WTC11 (cell line): ENCODE measurements around the gene PRAC2. TPM values are rescaled to one million over a fixed set of nuclear protein-coding genes. Genes with fewer than 3 reads are reported as not detected.

Experiments
- ATAC-seq: fragments of 200-7000 bp; cut with Tn5 transposase; 2 replicates; pipeline ENCODE4 v1.10.0; 2021; ENCODE audit warnings: mild to moderate bottlenecking, moderate library complexity
- CTCF ChIA-PET: fragments of 300-600 bp; sonication (Branson Sonifier 250); formaldehyde crosslinking; loops from one replicate; lab custom pipeline; 2021; ENCODE audit warnings: antibody characterized with exemption; lab: Charles Lee
- POLR2A ChIA-PET: fragments of 350-600 bp; sonication (Branson Sonifier 250); formaldehyde crosslinking; loops from one replicate; lab custom pipeline; 2021; ENCODE audit warnings: antibody characterized with exemption; lab: Charles Lee
- DNase-seq: peaks from one replicate; pipeline ENCODE4 v3.0.0; 2021; ENCODE audit warnings: low spot score
- H3K27ac Mint-ChIP-seq: 2 replicates; pipeline ENCODE4 v1.8.0; 2021; ENCODE audit warnings: mixed read lengths
- H3K27me3 Mint-ChIP-seq: 2 replicates; pipeline ENCODE4 v1.8.0; 2021; ENCODE audit warnings: low read depth, mild to moderate bottlenecking, moderate library complexity, mixed read lengths
- H3K36me3 Mint-ChIP-seq: 2 replicates; pipeline ENCODE4 v1.8.0; 2021; ENCODE audit warnings: mixed read lengths
- H3K4me1 Mint-ChIP-seq: 2 replicates; pipeline ENCODE4 v1.8.0; 2022; ENCODE audit warnings: mixed read lengths
- H3K4me3 Mint-ChIP-seq: 2 replicates; pipeline ENCODE4 v1.8.0; 2021; ENCODE audit warnings: mild to moderate bottlenecking, moderate library complexity, mixed read lengths
- H3K9me3 Mint-ChIP-seq: 2 replicates; pipeline ENCODE4 v1.8.0; 2021; ENCODE audit warnings: mixed read lengths
- CREM ChIP-seq: sonication (generic); formaldehyde crosslinking; IDR thresholded peaks from 2 replicates; pipeline ENCODE4 v1.8.1; 2022; ENCODE audit warnings: mild to moderate bottlenecking, missing genetic modification reagents, moderate library complexity
- EMX1 ChIP-seq: fragments of 250-450 bp; sonication (Bioruptor Pico); IDR thresholded peaks from 2 replicates; pipeline ENCODE4 v1.8.0; 2021; ENCODE audit warnings: mild to moderate bottlenecking
- GABPB1 ChIP-seq: sonication (generic); formaldehyde crosslinking; IDR thresholded peaks from 2 replicates; pipeline ENCODE4 v1.8.1; 2023; ENCODE audit warnings: mild to moderate bottlenecking, missing genetic modification reagents
- GRHL2 ChIP-seq: fragments of 250-450 bp; sonication (Bioruptor Pico); IDR thresholded peaks from 2 replicates; pipeline ENCODE4 v1.8.0; 2022; ENCODE audit warnings: mild to moderate bottlenecking, moderate library complexity; ENCODE audit not compliant: insufficient replicate concordance, severe bottlenecking
- IRF2 ChIP-seq: sonication (generic); formaldehyde crosslinking; IDR thresholded peaks from 2 replicates; pipeline ENCODE4 v1.8.0; 2022; ENCODE audit warnings: low read depth, missing genetic modification reagents, borderline replicate concordance
- JAZF1 ChIP-seq: fragments of 250-450 bp; sonication (Bioruptor Pico); IDR thresholded peaks from 2 replicates; pipeline ENCODE4 v1.9.0; 2021; ENCODE audit warnings: moderate library complexity, mild to moderate bottlenecking, inconsistent platforms
- JUN ChIP-seq: sonication (generic); formaldehyde crosslinking; IDR thresholded peaks from 2 replicates; pipeline ENCODE4 v1.8.0; 2023; ENCODE audit warnings: mild to moderate bottlenecking, missing genetic modification reagents
- MXD4 ChIP-seq: fragments of 250-450 bp; sonication (Bioruptor Pico); IDR thresholded peaks from 2 replicates; pipeline ENCODE4 v1.8.0; 2021; ENCODE audit warnings: mild to moderate bottlenecking, moderate library complexity, borderline replicate concordance
- MYBL2 ChIP-seq: sonication (generic); formaldehyde crosslinking; IDR thresholded peaks from 2 replicates; pipeline ENCODE4 v1.8.1; 2023; ENCODE audit warnings: mild to moderate bottlenecking, moderate library complexity, missing genetic modification reagents
- RELA ChIP-seq: sonication (generic); formaldehyde crosslinking; IDR thresholded peaks from 2 replicates; pipeline ENCODE4 v1.8.1; 2022; ENCODE audit warnings: missing genetic modification reagents, mild to moderate bottlenecking, borderline replicate concordance
- TP53 ChIP-seq: sonication (generic); formaldehyde crosslinking; IDR thresholded peaks from 2 replicates; pipeline ENCODE4 v1.8.1; 2023; ENCODE audit warnings: mild to moderate bottlenecking, missing genetic modification reagents
- USF2 ChIP-seq: sonication (generic); formaldehyde crosslinking; IDR thresholded peaks from 2 replicates; pipeline ENCODE4 v1.8.1; 2023; ENCODE audit warnings: mild to moderate bottlenecking, missing genetic modification reagents, moderate library complexity
- ZNF138 ChIP-seq: sonication (generic); formaldehyde crosslinking; conservative IDR thresholded peaks from 2 replicates; pipeline ENCODE4 v1.8.1; 2022; ENCODE audit warnings: mild to moderate bottlenecking, moderate library complexity, missing genetic modification reagents
- ZNF317 ChIP-seq: sonication (generic); formaldehyde crosslinking; IDR thresholded peaks from 2 replicates; pipeline ENCODE4 v1.8.1; 2023; ENCODE audit warnings: low read depth, mild to moderate bottlenecking, moderate library complexity, missing genetic modification reagents, borderline replicate concordance
- ZNF532 ChIP-seq: fragments of 250-450 bp; sonication (Bioruptor Pico); IDR thresholded peaks from 2 replicates; pipeline ENCODE4 v1.9.0; 2021; ENCODE audit warnings: mild to moderate bottlenecking, borderline replicate concordance
- total RNA-seq: library from RNA; stranded (reverse); gene quantifications from 3 replicates; pipeline ENCODE4 v1.2.3, GENCODE V29; 2021
- TF ChIP-seq, protein P1 (sequence below): sonication (generic); formaldehyde crosslinking; IDR thresholded peaks from 2 replicates; pipeline ENCODE4 v1.8.1; 2023; ENCODE audit warnings: mild to moderate bottlenecking, moderate library complexity, missing genetic modification reagents
- TF ChIP-seq, protein P2 (sequence below): fragments of 250-450 bp; sonication (Bioruptor Pico); IDR thresholded peaks from 2 replicates; pipeline ENCODE4 v1.8.0; 2021; ENCODE audit warnings: mild to moderate bottlenecking
- TF ChIP-seq, protein P3 (sequence below): sonication (generic); formaldehyde crosslinking; IDR thresholded peaks from 2 replicates; pipeline ENCODE4 v1.8.1; 2022; ENCODE audit warnings: low read depth, mild to moderate bottlenecking, moderate library complexity, missing genetic modification reagents, borderline replicate concordance
- TF ChIP-seq, protein P4 (sequence below): fragments of 200-600 bp; IDR thresholded peaks from 2 replicates; pipeline ENCODE4 v1.8.0; 2022; ENCODE audit warnings: antibody characterized with exemption
- TF ChIP-seq, protein P5 (sequence below): sonication (generic); formaldehyde crosslinking; IDR thresholded peaks from 2 replicates; pipeline ENCODE4 v1.8.0; 2023; ENCODE audit warnings: missing genetic modification reagents
- TF ChIP-seq, protein P6 (sequence below): sonication (generic); formaldehyde crosslinking; conservative IDR thresholded peaks from 2 replicates; pipeline ENCODE4 v1.8.1; 2023; ENCODE audit warnings: mild to moderate bottlenecking, low read depth, missing genetic modification reagents, moderate library complexity

Gene PRAC2
- total RNA-seq, 1 experiment from 2014 or later: 22.3 TPM

- TF ChIP-seq IRF2 (no peak), MYBL2 (CRISPR knock-in tag) (no peak), ZNF317 (CRISPR knock-in tag) (no peak), MXD4 (CRISPR knock-in tag) (no peak), CREM (CRISPR knock-in tag) (no peak), JUN (no peak), GRHL2 (no peak), TP53 (CRISPR knock-in tag) (no peak), ZNF138 (CRISPR knock-in tag) (no peak)
- TF ChIP-seq, protein P1, sequence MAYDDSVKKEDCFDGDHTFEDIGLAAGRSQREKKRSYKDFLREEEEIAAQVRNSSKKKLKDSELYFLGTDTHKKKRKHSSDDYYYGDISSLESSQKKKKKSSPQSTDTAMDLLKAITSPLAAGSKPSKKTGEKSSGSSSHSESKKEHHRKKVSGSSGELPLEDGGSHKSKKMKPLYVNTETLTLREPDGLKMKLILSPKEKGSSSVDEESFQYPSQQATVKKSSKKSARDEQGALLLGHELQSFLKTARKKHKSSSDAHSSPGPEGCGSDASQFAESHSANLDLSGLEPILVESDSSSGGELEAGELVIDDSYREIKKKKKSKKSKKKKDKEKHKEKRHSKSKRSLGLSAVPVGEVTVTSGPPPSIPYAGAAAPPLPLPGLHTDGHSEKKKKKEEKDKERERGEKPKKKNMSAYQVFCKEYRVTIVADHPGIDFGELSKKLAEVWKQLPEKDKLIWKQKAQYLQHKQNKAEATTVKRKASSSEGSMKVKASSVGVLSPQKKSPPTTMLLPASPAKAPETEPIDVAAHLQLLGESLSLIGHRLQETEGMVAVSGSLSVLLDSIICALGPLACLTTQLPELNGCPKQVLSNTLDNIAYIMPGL (CRISPR knock-in tag): no peak
- TF ChIP-seq, protein P2, sequence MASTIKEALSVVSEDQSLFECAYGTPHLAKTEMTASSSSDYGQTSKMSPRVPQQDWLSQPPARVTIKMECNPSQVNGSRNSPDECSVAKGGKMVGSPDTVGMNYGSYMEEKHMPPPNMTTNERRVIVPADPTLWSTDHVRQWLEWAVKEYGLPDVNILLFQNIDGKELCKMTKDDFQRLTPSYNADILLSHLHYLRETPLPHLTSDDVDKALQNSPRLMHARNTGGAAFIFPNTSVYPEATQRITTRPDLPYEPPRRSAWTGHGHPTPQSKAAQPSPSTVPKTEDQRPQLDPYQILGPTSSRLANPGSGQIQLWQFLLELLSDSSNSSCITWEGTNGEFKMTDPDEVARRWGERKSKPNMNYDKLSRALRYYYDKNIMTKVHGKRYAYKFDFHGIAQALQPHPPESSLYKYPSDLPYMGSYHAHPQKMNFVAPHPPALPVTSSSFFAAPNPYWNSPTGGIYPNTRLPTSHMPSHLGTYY (CRISPR knock-in tag): no peak
- TF ChIP-seq, protein P3, sequence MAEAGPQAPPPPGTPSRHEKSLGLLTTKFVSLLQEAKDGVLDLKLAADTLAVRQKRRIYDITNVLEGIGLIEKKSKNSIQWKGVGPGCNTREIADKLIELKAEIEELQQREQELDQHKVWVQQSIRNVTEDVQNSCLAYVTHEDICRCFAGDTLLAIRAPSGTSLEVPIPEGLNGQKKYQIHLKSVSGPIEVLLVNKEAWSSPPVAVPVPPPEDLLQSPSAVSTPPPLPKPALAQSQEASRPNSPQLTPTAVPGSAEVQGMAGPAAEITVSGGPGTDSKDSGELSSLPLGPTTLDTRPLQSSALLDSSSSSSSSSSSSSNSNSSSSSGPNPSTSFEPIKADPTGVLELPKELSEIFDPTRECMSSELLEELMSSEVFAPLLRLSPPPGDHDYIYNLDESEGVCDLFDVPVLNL (CRISPR knock-in tag): no peak
- TF ChIP-seq, protein P4, sequence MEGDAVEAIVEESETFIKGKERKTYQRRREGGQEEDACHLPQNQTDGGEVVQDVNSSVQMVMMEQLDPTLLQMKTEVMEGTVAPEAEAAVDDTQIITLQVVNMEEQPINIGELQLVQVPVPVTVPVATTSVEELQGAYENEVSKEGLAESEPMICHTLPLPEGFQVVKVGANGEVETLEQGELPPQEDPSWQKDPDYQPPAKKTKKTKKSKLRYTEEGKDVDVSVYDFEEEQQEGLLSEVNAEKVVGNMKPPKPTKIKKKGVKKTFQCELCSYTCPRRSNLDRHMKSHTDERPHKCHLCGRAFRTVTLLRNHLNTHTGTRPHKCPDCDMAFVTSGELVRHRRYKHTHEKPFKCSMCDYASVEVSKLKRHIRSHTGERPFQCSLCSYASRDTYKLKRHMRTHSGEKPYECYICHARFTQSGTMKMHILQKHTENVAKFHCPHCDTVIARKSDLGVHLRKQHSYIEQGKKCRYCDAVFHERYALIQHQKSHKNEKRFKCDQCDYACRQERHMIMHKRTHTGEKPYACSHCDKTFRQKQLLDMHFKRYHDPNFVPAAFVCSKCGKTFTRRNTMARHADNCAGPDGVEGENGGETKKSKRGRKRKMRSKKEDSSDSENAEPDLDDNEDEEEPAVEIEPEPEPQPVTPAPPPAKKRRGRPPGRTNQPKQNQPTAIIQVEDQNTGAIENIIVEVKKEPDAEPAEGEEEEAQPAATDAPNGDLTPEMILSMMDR: no peak
- TF ChIP-seq, protein P5, sequence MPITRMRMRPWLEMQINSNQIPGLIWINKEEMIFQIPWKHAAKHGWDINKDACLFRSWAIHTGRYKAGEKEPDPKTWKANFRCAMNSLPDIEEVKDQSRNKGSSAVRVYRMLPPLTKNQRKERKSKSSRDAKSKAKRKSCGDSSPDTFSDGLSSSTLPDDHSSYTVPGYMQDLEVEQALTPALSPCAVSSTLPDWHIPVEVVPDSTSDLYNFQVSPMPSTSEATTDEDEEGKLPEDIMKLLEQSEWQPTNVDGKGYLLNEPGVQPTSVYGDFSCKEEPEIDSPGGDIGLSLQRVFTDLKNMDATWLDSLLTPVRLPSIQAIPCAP (CRISPR knock-in tag): no peak
- TF ChIP-seq, protein P6, sequence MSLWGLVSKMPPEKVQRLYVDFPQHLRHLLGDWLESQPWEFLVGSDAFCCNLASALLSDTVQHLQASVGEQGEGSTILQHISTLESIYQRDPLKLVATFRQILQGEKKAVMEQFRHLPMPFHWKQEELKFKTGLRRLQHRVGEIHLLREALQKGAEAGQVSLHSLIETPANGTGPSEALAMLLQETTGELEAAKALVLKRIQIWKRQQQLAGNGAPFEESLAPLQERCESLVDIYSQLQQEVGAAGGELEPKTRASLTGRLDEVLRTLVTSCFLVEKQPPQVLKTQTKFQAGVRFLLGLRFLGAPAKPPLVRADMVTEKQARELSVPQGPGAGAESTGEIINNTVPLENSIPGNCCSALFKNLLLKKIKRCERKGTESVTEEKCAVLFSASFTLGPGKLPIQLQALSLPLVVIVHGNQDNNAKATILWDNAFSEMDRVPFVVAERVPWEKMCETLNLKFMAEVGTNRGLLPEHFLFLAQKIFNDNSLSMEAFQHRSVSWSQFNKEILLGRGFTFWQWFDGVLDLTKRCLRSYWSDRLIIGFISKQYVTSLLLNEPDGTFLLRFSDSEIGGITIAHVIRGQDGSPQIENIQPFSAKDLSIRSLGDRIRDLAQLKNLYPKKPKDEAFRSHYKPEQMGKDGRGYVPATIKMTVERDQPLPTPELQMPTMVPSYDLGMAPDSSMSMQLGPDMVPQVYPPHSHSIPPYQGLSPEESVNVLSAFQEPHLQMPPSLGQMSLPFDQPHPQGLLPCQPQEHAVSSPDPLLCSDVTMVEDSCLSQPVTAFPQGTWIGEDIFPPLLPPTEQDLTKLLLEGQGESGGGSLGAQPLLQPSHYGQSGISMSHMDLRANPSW: no peak
These were observed 44.3 kb downstream of the PRAC2 start (continued) for GRCh38 chr17:48767263-48767774.

DNA sequence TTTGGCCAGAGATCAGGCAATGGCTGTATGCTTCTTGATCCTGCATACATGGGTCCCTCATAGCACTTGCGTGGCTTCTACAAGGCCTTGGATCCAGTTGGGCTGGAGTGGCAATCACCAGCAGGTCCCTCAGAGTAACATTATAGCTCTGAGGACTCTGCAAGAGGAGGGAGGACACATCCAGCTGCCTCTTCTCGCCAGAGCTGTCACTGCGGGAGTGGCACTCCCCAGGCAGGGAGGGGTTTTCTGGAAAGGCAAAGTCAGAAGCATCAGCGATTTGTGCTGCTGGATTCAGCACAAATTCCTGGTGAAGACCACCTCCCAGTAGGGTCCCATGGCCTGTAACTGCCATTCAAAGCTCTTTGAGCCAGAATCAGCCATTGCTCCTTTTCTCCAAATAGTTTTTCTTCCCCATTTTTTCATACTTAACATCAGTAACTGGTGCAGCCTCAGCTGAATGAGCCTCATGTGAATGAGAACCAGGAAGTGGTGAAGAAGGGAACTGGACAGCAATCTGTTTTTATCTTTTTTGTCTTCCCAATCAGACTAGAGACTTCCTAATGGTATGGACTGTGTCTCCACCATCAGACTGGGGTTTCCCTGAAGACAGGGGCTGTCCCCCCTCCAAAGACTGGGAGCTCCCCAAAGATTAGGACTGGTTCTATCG is 46.2 kb downstream of the PRAC2 start:
- ATAC-seq (no peak), DNase-seq (no peak)
- Mint-ChIP-seq H3K36me3 (no peaks in the 10 kb centered on the region), H3K27ac (no peak overlapping the region), H3K4me1 (no peaks in the 10 kb centered on the region), H3K4me3 (no peak overlapping the region), H3K27me3 (peaks cover 39% of the 10 kb centered on the region), H3K9me3 (no peaks in the 10 kb centered on the region)
- ChIA-PET CTCF (interaction anchor here (1.2 to 4.6 kb wide), 7 partner anchors 22 to 133 kb away, joined by 4 to 25 read pairs (median 12); no protein-coding TSS in a partner anchor), POLR2A (no interaction called here)
- TF ChIP-seq USF2 (CRISPR knock-in tag) (no peak), ZNF532 (CRISPR knock-in tag) (no peak), EMX1 (CRISPR knock-in tag) (no peak), RELA (CRISPR knock-in tag) (no peak), JAZF1 (CRISPR knock-in tag) (no peak), GABPB1 (no peak), MXD4 (CRISPR knock-in tag) (no peak)
